ENCODE results near the gene VPS16. TPM values are rescaled to one million over a fixed set of nuclear protein-coding genes. Genes with fewer than 3 reads are reported as not detected.
A peak's percentile ranks its signal among the peaks of the same experiment; 100 is the strongest.

The VPS16 gene
- total RNA-seq, 1 donor from 2014 or later = 24.9 TPM

DNA sequence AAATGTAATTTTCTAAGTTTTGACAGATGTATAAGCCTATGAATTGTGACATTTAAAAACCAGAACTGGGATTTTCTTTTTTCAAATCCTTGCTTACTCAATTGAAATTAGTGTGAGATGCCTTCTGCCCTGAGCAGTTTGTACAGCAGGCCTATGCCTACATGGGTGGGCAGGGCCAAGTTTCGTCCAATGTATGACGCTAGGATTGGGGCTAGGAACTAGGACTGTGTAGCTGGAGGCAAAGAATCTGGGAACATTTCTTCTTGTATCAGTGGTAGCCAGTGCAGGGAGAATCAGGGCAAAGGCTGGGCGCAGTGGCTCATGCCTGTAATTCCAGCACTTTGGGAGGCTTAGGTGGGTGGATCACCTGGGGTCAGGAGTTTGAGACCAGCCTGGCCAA, 28.8 kb downstream of the VPS16 start:
- Histone ChIP-seq H3K36me3 (ENCODE audit: insufficient read depth, low read length) (no peaks in the 10 kb centered on the region), H3K9ac (ENCODE audit: low read length) (no peak overlapping the region), H3K79me2 (ENCODE audit: insufficient read depth, low read length) (peaks cover 9% of the 10 kb centered on the region), H3K4me1 (ENCODE audit: insufficient read depth, low read length) (peaks cover 24% of the 10 kb centered on the region), H2AFZ (ENCODE audit: low read depth, low read length) (no peak overlapping the region), H4K20me1 (ENCODE audit: insufficient read depth, low read length) (peaks cover 1% of the 10 kb centered on the region), H3K27ac (ENCODE audit: low read depth, low read length) (no peak overlapping the region), H3K4me3 (ENCODE audit: insufficient read depth, low read depth, low read length) (no peak overlapping the region), H3K9me3 (ENCODE audit: insufficient read depth, low read depth, low read length) (no peaks in the 10 kb centered on the region), H3K4me2 (ENCODE audit: low read length) (no peak overlapping the region), H3K27me3 (ENCODE audit: insufficient read depth, low read length) (no peaks in the 10 kb centered on the region)
- FAIRE-seq (no peak), DNase-seq (ENCODE audit: low read depth) (no peak)
- Mint-ChIP-seq H3K27me3 (ENCODE audit: low read depth, unreplicated experiment) (peaks cover 2% of the 10 kb centered on the region), H3K27ac (ENCODE audit: unreplicated experiment) (no peak overlapping the region), H3K36me3 (ENCODE audit: low read depth, unreplicated experiment) (peaks cover 14% of the 10 kb centered on the region), H3K4me3 (ENCODE audit: unreplicated experiment) (no peak overlapping the region), H3K9me3 (ENCODE audit: unreplicated experiment) (no peaks in the 10 kb centered on the region), H3K4me1 (ENCODE audit: low read depth, unreplicated experiment) (peaks cover 9% of the 10 kb centered on the region)
- no peak for TF ChIP-seq EZH2 (IDR thresholded peaks at IDR 0.05; ENCODE audit: insufficient read depth, low read length)
- TF ChIP-seq, protein P1, sequence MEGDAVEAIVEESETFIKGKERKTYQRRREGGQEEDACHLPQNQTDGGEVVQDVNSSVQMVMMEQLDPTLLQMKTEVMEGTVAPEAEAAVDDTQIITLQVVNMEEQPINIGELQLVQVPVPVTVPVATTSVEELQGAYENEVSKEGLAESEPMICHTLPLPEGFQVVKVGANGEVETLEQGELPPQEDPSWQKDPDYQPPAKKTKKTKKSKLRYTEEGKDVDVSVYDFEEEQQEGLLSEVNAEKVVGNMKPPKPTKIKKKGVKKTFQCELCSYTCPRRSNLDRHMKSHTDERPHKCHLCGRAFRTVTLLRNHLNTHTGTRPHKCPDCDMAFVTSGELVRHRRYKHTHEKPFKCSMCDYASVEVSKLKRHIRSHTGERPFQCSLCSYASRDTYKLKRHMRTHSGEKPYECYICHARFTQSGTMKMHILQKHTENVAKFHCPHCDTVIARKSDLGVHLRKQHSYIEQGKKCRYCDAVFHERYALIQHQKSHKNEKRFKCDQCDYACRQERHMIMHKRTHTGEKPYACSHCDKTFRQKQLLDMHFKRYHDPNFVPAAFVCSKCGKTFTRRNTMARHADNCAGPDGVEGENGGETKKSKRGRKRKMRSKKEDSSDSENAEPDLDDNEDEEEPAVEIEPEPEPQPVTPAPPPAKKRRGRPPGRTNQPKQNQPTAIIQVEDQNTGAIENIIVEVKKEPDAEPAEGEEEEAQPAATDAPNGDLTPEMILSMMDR (IDR thresholded peaks at IDR 0.05; ENCODE audit: insufficient read depth, low read depth, low read length) = no peak

DNA sequence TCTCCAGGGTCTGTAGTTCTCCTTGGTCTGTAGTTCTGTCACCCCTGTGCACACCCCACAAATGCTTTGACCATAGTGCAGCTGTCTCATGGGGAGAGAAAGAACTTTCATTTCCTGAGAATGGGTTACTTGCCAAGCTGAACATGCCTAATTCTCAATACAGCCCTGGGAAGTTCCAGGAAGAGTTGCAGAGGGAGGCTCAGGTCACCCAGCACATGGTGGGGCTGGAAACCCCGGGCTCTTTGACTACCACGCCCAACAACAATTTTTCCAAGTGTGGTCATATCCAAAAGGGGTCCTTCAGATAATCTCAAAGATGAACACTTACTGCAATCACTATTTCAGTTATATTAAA, 30.5 kb downstream of the VPS16 start:
- no peaks in the 10 kb centered on the region for H3K36me3 ChIP-seq (ENCODE audit: insufficient read depth, low read length)
- H3K4me2 ChIP-seq (ENCODE audit: low read length) = peak overlapping the region; percentile 70
- DNase-seq (ENCODE audit: low read depth) = no peak
- no peak overlapping the region for H3K4me3 ChIP-seq (ENCODE audit: insufficient read depth, low read depth, low read length)
- Mint-ChIP-seq H3K27ac (ENCODE audit: unreplicated experiment) (no peak overlapping the region), H3K4me3 (ENCODE audit: unreplicated experiment) (peak overlapping the region; percentile 8), H3K27me3 (ENCODE audit: low read depth, unreplicated experiment) (no peaks in the 10 kb centered on the region), H3K36me3 (ENCODE audit: low read depth, unreplicated experiment) (peaks cover under 1% of the 10 kb centered on the region), H3K4me1 (ENCODE audit: low read depth, unreplicated experiment) (peaks cover 20% of the 10 kb centered on the region), H3K9me3 (ENCODE audit: unreplicated experiment) (no peaks in the 10 kb centered on the region)
- H3K9me3 ChIP-seq (ENCODE audit: insufficient read depth, low read depth, low read length) = no peaks in the 10 kb centered on the region
- no peak for FAIRE-seq
- H2AFZ ChIP-seq (ENCODE audit: low read depth, low read length) = no peak overlapping the region
- no peaks in the 10 kb centered on the region for H3K27me3 ChIP-seq (ENCODE audit: insufficient read depth, low read length)
- H3K79me2 ChIP-seq (ENCODE audit: insufficient read depth, low read length) = peaks cover 26% of the 10 kb centered on the region
- H4K20me1 ChIP-seq (ENCODE audit: insufficient read depth, low read length) = peaks cover 19% of the 10 kb centered on the region
- H3K9ac ChIP-seq (ENCODE audit: low read length) = no peak overlapping the region
- H3K4me1 ChIP-seq (ENCODE audit: insufficient read depth, low read length) = peaks cover 29% of the 10 kb centered on the region
- H3K27ac ChIP-seq (ENCODE audit: low read depth, low read length) = peak overlapping the region; percentile 39
- no peak for TF ChIP-seq EZH2 (IDR thresholded peaks at IDR 0.05; ENCODE audit: insufficient read depth, low read length)
- TF ChIP-seq, protein P1 (IDR thresholded peaks at IDR 0.05; ENCODE audit: insufficient read depth, low read depth, low read length) = no peak

DNA sequence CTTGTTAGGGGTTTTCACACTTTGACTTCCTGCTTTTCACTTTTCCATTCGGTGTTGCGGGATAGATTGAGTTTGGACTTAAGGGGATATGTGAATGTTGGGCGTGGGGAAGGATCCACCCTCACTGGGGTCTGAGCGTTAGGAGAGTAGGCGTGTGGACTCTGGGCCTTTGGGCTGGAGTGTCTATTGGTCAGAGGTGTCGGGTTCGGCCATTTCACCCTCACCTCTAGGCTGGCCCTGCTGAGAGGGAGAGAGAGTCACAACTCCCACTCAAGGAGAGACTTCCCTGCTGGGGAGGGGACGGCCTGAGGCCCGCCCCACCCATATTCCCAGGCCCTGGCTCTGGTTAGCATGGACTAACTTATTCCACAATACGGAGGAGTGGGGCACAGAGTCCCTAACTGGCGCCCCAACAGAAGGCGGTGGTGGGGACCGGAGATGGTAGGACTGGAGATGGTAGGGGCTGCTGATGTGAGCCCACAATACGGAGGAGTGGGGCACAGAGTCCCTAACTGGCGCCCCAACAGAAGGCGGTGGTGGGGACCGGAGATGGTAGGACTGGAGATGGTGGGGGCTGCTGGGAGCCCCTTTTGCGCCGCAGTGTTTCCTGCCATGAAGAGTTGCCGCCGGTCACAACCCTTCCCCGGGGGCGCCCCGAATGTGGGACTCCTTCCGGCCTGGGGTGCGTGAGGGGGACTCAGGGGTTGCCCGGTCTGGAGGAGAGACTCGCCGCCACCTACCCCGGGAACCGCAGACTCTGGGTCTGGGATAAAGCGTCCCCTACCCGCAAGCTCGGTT, 31.3 kb downstream of the VPS16 start:
- H3K9ac ChIP-seq (ENCODE audit: low read length) = peak overlapping the region; percentile 88
- TF ChIP-seq, protein P1 (IDR thresholded peaks at IDR 0.05; ENCODE audit: insufficient read depth, low read depth, low read length) = no peak
- no peak for TF ChIP-seq EZH2 (IDR thresholded peaks at IDR 0.05; ENCODE audit: insufficient read depth, low read length)
- H3K4me1 ChIP-seq (ENCODE audit: insufficient read depth, low read length) = peaks cover 29% of the 10 kb centered on the region
- H3K36me3 ChIP-seq (ENCODE audit: insufficient read depth, low read length) = no peaks in the 10 kb centered on the region
- peak overlapping the region; percentile 89 for H2AFZ ChIP-seq (ENCODE audit: low read depth, low read length)
- Mint-ChIP-seq H3K27ac (ENCODE audit: unreplicated experiment) (no peak overlapping the region), H3K9me3 (ENCODE audit: unreplicated experiment) (no peaks in the 10 kb centered on the region), H3K4me3 (ENCODE audit: unreplicated experiment) (peak overlapping the region; percentile 86), H3K36me3 (ENCODE audit: low read depth, unreplicated experiment) (no peaks in the 10 kb centered on the region), H3K4me1 (ENCODE audit: low read depth, unreplicated experiment) (peaks cover 21% of the 10 kb centered on the region), H3K27me3 (ENCODE audit: low read depth, unreplicated experiment) (no peaks in the 10 kb centered on the region)
- H3K79me2 ChIP-seq (ENCODE audit: insufficient read depth, low read length) = peaks cover 34% of the 10 kb centered on the region
- peaks cover 25% of the 10 kb centered on the region for H4K20me1 ChIP-seq (ENCODE audit: insufficient read depth, low read length)
- FAIRE-seq (no peak), DNase-seq (ENCODE audit: low read depth) (no peak)
- H3K4me2 ChIP-seq (ENCODE audit: low read length) = peak overlapping the region; percentile 90
- peak overlapping the region; percentile 91 for H3K4me3 ChIP-seq (ENCODE audit: insufficient read depth, low read depth, low read length)
- H3K27me3 ChIP-seq (ENCODE audit: insufficient read depth, low read length) = no peaks in the 10 kb centered on the region
- H3K9me3 ChIP-seq (ENCODE audit: insufficient read depth, low read depth, low read length) = no peaks in the 10 kb centered on the region
- H3K27ac ChIP-seq (ENCODE audit: low read depth, low read length) = no peak overlapping the region

Measured in astrocyte (in vitro differentiated cells and primary cell).